ENCODE measurements around the gene B4GALNT3. TPM values are rescaled to one million over a fixed set of nuclear protein-coding genes. Genes with fewer than 3 reads are reported as not detected.

B4GALNT3 gene
- total and polyA plus RNA-seq, 2 of the 13 experiments (the other 11 are each of a cell fraction or from before 2014, with no cell fraction given): 3.2 to 4.4 TPM

- no peak for TF ChIP-seq PREB (CRISPR knock-in tag; IDR thresholded peaks at IDR 0.05)
- TF ChIP-seq ZBTB2 (CRISPR knock-in tag; IDR thresholded peaks at IDR 0.05; ENCODE audit: low read depth): 0 out of 2 replicates have a peak, but pooled peaks have one; percentile 24
Measured at GRCh38 chr12:546265-546919, 86.7 kb downstream of the B4GALNT3 start (continued).

- Histone ChIP-seq H3K9me3 (ENCODE audit: low read length) (no peaks in the 10 kb centered on the region), H4K20me1 (ENCODE audit: insufficient read depth, low read length) (no peaks in the 10 kb centered on the region), H3K36me3 (replicated peaks in 1 of 2; ENCODE audit: control insufficient read depth in 1 of 2, insufficient read depth in 2 of 2, low read length in 2 of 2) (no peaks in the 10 kb centered on the region), H2AFZ (ENCODE audit: low read length) (no peak overlapping the region), H3K27ac (ENCODE audit: extremely low read length, insufficient read depth, low read length) (no peak overlapping the region), H3K4me1 (ENCODE audit: insufficient read depth, low read length) (no peaks in the 10 kb centered on the region), H3K9ac (ENCODE audit: insufficient read depth, low read depth, low read length) (no peak overlapping the region), H3K4me2 (ENCODE audit: low read depth, low read length) (0 out of 2 replicates have a peak overlapping the region, but pooled peaks have one; percentile 10), H3K79me2 (ENCODE audit: insufficient read depth, low read length) (no peaks in the 10 kb centered on the region), H3K27me3 (ENCODE audit: control insufficient read depth in 1 of 2, insufficient read depth in 2 of 2, low read length in 2 of 2) (no peaks in the 10 kb centered on the region), H3K4me3 (replicated peaks in 1 of 3; ENCODE audit: insufficient read depth in 1 of 3, low read depth in 2 of 3, low read length in 3 of 3) (no peak overlapping the region)
- no peak for FAIRE-seq
- ATAC-seq: peak; percentile 87
- peak; percentile 33 for DNase-seq (ENCODE audit: low spot score)
- POLR2A ChIA-PET: no interaction called here
- in situ Hi-C loops (cut with HindIII; ENCODE audit: extremely low pct_ligation_motif_present, low pct_unique_long_range_greater_than_20kb) (no loop called here), intact Hi-C loops (cut with micrococcal nuclease; ENCODE audit: unreplicated experiment) (loop anchor here (5.0 kb wide), 1 partner anchor 95 kb away; no protein-coding TSS in a partner anchor)
- no TSS peak for BruUV-seq (replicated peaks)
- 48% methylated on average over 27 of the region's 44 CpGs for WGBS (ENCODE audit: low lambda C conversion rate)
- CTCF ChIA-PET (ENCODE audit: low intra/inter-chr PET ratio, low total read pairs): interaction anchor here (0.7 to 4.6 kb wide), 4 partner anchors 16 to 105 kb away, joined by 3 to 227 read pairs (median 6); partner anchors contain the start of gene B4GALNT3
- TF ChIP-seq POGZ (CRISPR knock-in tag; IDR thresholded peaks at IDR 0.05) (no peak), ZNF335 (CRISPR knock-in tag; IDR thresholded peaks at IDR 0.05) (no peak), FOXC1 (CRISPR knock-in tag; IDR thresholded peaks at IDR 0.05; ENCODE audit: borderline replicate concordance) (peak; percentile 46; the same call in 1 of the 2 replicates), CREM (IDR thresholded peaks at IDR 0.05) (no peak), CREM (CRISPR knock-in tag; IDR thresholded peaks at IDR 0.05) (no peak), PLSCR1 (CRISPR knock-in tag; IDR thresholded peaks at IDR 0.05; ENCODE audit: borderline replicate concordance) (no peak), CHD2 (IDR thresholded peaks at IDR 0.05; ENCODE audit: low read depth, low read length) (no peak), ARHGAP35 (CRISPR knock-in tag; IDR thresholded peaks at IDR 0.05; ENCODE audit: borderline replicate concordance) (0 out of 2 replicates have a peak, but pooled peaks have one; percentile 22), MTA3 (CRISPR knock-in tag; IDR thresholded peaks at IDR 0.05) (no peak), HNF4A (CRISPR knock-in tag; IDR thresholded peaks at IDR 0.05) (peak; percentile 41; the same call in 1 of the 2 replicates), CAMTA2 (CRISPR knock-in tag; IDR thresholded peaks at IDR 0.05; ENCODE audit: borderline replicate concordance) (peak; percentile 69; the same call in 1 of the 2 replicates), ZSCAN5A (CRISPR knock-in tag; IDR thresholded peaks at IDR 0.05; ENCODE audit: borderline replicate concordance) (no peak), STAG1 (CRISPR knock-in tag; IDR thresholded peaks at IDR 0.05) (peak; percentile 95)
Measured at GRCh38 chr12:546920-547845, 87.4 kb downstream of the B4GALNT3 start.
